HUDEP-2 (cell line): ENCODE data around the gene FRMD4A.

Source experiments
- DNase-seq, 76 experiments: peaks; one replicate each; lab custom pipeline; 2025; ENCODE audit not compliant: unreplicated experiment in 76 of 76; lab: John Stamatoyannopoulos, UW

The FRMD4A gene

GRCh38 chr10:13669901-13670300 is 660.8 kb downstream of the FRMD4A start:
- no peak for DNase-seq

- DNase-seq, result no peak
These were observed 661.4 kb downstream of the FRMD4A start for GRCh38 chr10:13669182-13669855.

- DNase-seq, result no peak
These were observed 662.6 kb downstream of the FRMD4A start for GRCh38 chr10:13668126-13668525.

GRCh38 chr10:13665516-13666262 is 665.0 kb downstream of the FRMD4A start:
- no peak for DNase-seq

- no peak for DNase-seq
These were observed 669.5 kb downstream of the FRMD4A start for GRCh38 chr10:13661256-13661655.

GRCh38 chr10:13660551-13660920 is 670.2 kb downstream of the FRMD4A start:
- DNase-seq, result no peak

- peak in 47 of 76 experiments; percentile 1 to 49 (median 21) for DNase-seq
These were observed 670.7 kb downstream of the FRMD4A start for GRCh38 chr10:13659887-13660550.

GRCh38 chr10:13658871-13659685 is 671.6 kb downstream of the FRMD4A start:
- no peak for DNase-seq

GRCh38 chr10:13658264-13658663 is 672.5 kb downstream of the FRMD4A start:
- DNase-seq, result no peak

GRCh38 chr10:13657101-13657680 is 673.5 kb downstream of the FRMD4A start:
- no peak for DNase-seq

GRCh38 chr10:13656337-13657100 is 674.2 kb downstream of the FRMD4A start:
- DNase-seq, result no peak

GRCh38 chr10:13654846-13655245 is 675.9 kb downstream of the FRMD4A start:
- DNase-seq, result no peak

- no peak for DNase-seq
These were observed 676.5 kb downstream of the FRMD4A start for GRCh38 chr10:13654118-13654830.

GRCh38 chr10:13652860-13653259 is 677.9 kb downstream of the FRMD4A start:
- no peak for DNase-seq

GRCh38 chr10:13651969-13652720 is 678.6 kb downstream of the FRMD4A start:
- no peak for DNase-seq

GRCh38 chr10:13650961-13651360 is 679.8 kb downstream of the FRMD4A start:
- no peak for DNase-seq

GRCh38 chr10:13649844-13650520 is 680.7 kb downstream of the FRMD4A start:
- no peak for DNase-seq

- DNase-seq, result no peak
These were observed 682.3 kb downstream of the FRMD4A start for GRCh38 chr10:13648425-13648824.
